Ramos (cell line): ENCODE data around the gene CRTAC1.

Experiments
- in situ Hi-C: fragments of 300-500 bp; cut with MboI; formaldehyde crosslinking; loops from one replicate; pipeline ENCODE4 v1.14.3; 2022; ENCODE audit warnings: low sequenced_read_pairs; ENCODE audit not compliant: unreplicated experiment

Gene CRTAC1

DNA sequence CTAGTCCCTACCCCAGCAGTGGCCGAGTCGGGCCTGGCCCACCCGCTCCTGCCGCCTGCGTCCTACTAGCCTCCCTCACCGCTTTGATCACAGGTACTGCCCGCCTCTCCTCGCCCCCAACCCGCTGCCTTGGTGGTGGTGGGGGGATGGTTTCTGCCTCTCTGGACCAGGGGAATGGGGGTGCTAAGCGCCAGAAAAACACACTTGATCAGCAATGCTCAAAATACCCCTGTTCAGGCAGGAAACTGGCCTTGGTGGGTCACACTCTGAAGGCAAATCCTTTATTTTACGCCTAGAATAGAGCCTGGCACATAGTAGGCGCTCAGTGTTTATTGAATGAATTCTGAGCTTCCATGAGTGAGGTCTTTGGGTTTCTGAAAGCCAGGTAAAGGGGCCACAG is 1.0 kb upstream of the CRTAC1 start:
- in situ Hi-C loops = no loop called here

- in situ Hi-C loops = no loop called here
Observed at GRCh38 chr10:98030991-98031431, 590 bp upstream of the CRTAC1 start.

DNA sequence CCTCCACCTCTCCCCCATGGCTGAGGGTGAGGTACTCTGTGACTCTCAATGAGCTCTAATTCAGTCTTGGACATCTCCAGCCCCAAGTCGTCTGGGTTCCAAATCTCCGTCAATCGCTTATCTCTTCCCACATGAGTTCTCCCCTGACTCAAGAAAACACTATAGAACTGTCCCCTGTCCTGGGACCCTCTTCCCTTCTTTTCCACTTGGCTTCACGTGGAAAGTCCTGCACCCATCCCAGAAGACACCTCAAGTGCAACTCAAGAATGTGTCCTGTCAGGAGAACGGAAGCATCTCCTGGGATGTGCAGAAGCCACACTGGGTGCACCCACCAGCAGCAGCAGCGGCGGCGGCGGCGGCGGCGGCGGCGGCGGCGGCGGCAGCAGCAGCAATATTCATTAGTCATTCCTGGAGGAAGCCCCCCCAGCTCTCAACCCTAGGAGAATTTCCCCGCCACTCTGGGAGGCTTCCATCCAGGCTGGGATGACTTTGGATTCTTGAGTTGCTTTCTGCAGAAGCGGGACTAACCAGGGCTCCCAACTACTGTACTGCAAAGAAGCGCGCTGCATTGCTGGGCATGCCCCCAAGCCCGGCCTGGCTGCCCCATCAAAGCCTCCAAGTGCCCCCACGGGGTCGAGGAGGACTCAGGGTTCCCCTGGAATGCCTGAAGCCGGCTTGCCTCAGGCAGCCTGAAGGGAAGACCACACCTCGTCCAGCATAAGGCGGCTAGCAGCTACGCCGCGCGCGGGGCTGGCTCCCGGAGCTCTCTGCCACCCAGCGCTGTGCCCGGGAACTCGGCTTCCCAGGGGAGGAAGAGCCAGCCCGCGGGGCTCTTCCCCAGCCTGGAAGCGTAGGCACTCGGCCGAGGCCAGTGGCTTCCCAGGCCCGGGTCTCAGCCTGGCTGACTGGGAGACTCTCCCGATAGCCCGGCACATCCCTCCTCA is 1.0 kb downstream of the CRTAC1 start:
- in situ Hi-C loops = no loop called here

GRCh38 chr10:98028168-98028770 is 2.2 kb downstream of the CRTAC1 start:
- in situ Hi-C loops = no loop called here

- in situ Hi-C loops = no loop called here
Observed at GRCh38 chr10:98023024-98023423, 7.4 kb downstream of the CRTAC1 start.

- in situ Hi-C loops = no loop called here
Observed at GRCh38 chr10:98020784-98021183, 9.6 kb downstream of the CRTAC1 start.

DNA sequence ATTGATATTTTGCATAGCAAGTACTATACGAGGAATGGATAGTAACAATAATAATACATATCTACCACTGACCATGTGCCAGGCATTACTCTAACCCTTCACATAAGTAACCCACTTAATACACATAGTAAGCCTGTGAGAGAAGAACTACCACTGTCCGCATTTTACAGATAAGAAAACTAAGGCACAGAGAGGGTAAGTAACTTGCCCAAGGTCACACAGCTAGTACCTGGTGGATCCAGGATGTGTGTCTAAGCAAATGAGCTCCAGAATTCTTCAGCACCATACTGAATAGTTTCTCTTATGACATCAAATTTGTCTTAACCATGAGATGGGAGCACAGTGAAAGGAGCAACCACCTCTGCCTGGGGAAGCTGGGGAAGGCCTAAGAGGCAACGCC is 10.2 kb downstream of the CRTAC1 start:
- in situ Hi-C loops = no loop called here

- in situ Hi-C loops = no loop called here
Observed at GRCh38 chr10:98019784-98020183, 10.6 kb downstream of the CRTAC1 start.

DNA sequence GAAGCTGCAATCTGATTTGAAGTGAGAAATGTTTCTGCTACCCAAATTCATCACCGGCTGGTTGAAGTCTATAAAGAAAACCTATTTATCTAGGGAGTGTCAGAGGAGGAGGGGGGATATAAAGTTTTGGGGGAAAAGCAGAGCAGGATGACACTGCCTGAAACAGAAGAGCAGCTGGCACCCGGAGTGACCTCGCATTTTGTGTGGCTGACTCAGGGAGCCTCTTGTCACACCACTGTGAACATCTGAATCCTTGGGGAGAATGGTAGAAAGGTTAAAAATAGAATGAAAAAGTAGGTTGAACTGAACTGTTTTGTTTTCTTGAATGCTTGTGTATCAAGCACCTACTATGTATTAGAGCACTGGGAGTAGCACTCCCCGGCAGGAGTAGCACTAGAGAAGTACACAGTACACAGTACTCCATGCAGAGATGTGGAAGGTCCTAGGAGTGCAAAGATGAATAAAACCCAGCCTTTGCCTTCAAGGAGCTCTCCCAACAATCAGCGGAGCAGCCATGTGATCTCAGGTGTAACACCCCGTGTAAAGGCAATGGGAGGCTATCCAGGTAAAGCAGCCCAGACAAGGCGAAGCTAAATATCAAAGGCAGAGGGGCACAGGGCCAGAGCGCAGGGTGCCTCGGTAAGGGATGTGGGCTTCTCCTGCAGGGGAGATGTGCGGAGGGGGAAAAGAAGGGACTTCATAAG is 13.5 kb downstream of the CRTAC1 start:
- in situ Hi-C loops = no loop called here

DNA sequence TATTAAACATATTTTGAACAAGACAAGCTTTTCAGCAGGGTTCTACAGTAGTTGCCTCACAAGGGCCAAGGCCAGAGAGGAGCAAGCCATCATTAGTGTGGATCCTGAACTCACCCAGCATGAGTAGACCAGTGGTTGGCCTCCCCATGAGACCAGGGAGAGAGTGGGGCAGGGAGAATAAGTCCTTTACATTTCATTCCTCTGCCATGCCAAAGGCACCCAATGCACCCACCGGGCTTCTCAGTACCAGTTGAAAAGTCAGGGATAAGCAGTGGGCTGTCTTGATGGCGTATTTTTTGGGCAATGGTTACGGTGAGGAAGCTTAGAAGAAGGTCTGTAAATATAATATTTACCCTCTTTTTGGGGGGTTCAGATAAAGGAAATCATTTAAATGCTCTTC is 16.6 kb downstream of the CRTAC1 start:
- in situ Hi-C loops = no loop called here

- in situ Hi-C loops = no loop called here
Observed at GRCh38 chr10:98013122-98013521, 17.3 kb downstream of the CRTAC1 start.

DNA sequence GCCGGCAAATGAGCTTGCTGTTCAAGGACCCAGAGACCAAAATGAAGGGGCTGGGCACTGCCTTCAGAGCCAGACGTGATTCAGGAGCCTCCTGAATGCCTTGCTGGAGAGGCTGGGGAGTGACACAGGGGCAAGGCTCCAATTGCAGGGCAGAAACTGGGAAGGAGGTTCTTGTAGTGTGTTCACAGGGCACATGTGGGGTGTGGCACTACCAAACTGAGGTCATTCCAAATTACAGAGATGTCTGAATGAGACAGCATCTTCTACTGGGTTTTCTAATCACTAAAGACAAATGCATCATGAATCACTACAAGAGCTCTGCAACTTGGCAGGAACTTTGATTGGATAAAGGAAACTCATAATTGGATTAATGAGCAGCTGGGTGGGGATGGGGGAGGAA is 17.8 kb downstream of the CRTAC1 start:
- in situ Hi-C loops = no loop called here

DNA sequence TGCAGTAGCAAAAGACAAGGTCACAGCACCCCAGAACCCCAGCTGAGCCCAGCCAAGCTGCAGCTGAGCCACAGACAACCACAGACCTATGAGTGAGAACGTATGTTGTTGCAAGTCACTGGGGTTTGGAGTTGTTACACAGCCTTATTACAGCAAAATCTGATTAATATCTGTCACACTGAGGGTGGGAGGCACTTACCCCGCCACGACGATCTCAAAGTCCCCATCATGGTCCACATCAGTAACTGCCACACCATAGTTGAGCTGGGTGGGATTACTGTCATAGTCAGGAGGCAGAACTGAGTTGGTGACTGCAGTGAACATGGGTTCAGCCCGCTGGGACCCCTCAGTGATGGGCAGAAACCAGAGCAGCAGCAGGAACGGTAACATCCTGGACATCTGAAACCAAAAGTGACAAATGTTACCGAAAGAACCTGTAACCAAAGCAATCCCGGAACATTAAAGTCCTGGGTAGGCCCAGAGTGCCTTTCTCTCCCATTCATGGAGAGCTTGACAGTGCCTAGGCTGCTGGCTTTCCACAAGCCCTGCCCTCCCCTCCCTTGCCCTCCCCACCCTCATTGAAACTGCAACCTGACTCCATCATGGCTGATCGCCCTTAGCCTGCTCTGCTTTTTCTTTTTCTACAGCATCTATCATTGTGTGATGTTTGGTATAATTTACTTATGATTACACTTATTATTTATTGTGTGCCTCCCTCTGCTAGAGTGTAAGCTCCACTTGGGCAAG is 19.3 kb downstream of the CRTAC1 start:
- in situ Hi-C loops = no loop called here

GRCh38 chr10:98006266-98006665 is 24.2 kb downstream of the CRTAC1 start:
- in situ Hi-C loops = no loop called here

DNA sequence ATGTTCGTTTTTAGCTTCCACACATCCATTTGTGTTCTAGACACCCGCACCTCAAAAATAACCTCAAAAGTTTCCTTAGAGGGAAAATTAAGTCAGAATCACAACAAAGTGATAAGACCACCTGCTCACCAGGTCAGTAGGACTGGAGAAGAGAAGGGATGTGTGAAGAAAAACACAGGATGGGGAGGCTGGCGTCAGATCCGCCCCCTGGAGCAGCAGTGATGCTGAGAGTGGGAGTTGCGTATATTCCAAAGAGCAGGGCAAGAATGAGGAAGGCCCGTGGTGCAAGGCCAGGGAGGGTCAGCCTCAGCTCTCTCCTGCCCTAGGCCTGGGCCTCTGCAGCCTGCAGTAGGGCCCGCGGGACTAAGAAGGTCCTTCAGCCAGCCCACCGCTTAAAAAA is 28.7 kb downstream of the CRTAC1 start:
- in situ Hi-C loops = no loop called here

DNA sequence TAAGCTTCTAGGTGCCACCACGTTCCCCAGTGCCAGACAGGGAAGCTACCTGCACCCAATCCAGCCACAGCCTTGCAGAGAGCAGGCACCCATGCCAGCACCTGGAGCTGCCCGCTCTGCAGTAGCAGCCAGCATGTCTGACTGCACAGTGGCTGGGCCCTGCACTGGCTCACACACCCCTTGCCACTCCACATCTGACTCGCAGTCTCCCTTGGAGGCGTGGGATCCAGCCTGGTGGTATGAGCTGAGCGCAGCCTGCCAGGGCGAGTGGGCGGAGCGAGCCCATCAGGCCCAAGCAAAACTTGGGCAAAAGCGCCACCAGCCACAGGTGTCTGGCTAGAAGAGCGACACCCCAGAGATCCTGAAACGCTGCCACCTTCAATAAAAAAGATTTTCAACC is 30.1 kb downstream of the CRTAC1 start:
- in situ Hi-C loops = no loop called here

DNA sequence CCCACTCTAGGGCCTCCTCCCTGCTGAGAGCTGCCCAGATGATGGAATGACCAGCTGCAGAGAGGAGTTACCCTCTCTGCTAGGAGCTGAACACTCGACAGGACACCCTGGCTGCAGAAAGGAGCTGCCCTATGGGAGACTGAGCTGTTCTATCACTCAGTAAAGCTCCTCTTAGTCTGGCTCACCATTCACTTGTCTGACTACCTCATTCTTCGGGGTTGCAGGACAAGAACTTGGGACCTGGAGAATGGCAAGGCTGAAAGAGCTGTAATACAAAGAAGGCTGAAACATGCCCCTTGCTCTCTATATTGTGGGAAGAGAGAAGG is 30.5 kb downstream of the CRTAC1 start:
- in situ Hi-C loops = no loop called here

DNA sequence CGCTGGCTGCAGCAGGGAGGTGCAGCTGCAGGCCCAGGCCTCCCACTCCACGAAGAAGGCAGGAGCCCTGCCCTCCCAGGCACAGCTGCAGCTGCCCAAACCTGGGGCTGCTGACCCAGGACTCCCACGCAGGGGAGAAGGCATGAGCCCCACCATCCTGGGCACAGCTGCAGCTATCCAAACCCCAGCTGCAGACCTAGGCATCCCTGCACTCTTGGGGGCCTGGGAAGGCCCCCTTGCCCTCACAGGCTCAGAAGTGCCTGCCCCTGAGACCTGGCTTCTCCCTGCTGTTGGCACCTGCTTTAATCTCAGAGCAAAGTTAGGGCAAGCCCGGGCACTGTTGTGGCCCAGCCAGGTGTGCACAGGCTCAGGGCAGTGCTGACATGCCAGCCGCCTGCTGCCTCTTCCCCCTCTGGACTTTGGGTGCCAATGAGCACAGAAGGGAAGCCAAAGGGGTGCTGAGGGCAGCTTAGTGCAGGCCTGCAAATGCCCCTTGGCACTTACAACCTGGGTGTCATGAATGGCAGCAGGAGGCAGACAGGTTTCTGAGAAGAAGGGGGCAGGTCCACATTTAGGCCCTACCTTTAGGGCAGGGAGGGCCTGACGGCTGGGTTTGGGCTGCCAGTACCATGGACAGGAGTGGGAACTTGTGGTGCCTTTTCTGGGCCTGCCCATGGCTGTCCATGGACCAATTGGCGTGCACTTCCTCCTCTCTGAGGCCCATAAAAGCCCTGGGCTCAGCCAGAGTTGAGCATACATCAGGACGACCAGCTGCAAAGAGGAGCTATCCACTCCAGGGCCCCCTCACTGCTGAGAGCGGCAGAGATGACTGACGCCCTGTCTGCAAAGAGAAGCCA is 31.1 kb downstream of the CRTAC1 start:
- in situ Hi-C loops = no loop called here

DNA sequence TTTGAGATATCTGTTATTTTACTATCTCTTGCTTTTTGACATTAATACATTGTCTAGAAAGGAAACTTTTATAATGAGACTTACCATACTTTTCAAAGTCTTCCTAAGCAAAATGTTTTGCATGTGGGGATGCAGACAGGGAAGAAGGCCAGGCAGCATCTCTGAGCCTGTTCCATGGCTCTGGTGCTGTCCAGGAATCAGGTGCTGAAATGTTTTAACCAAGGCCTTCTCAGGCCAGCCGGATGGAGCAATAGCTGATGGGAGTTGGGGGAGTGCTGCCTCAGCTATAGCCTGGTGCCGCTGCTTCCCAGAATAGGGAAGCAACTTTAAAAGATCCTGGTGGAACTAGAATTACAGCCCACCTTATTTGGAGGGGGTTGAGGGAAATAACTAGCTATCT is 38.5 kb downstream of the CRTAC1 start:
- in situ Hi-C loops = no loop called here

- in situ Hi-C loops = no loop called here
Observed at GRCh38 chr10:97981816-97982215, 48.6 kb downstream of the CRTAC1 start.
